Measurements from ENCODE around the gene KIF26B. TPM values are rescaled to one million over a fixed set of nuclear protein-coding genes. Genes with fewer than 3 reads are reported as not detected.

Gene KIF26B
- total and polyA plus RNA-seq, 2 of the 4 experiments (the other 2 are of a cell fraction), result 0.53 to 0.54 TPM

DNA sequence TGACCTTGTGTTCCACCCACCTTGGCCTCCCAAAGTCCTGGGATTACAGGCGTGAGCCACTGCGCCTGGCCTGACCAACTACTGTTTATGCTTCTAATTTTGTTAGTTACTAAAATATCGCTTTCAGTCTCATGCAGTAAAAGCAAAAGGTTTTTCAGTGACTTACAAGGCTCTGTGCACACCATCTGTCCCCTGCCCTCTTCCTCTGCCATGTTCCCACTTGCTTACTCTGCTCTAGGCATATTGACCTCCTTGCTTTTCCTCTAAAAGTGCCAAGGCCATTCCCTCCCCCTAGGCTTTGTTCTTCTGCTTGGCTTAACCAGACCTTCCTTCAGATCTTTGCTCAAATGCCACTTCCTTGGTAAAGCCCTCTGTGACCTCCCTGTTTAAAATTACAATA is 276.9 kb downstream of the KIF26B start:
- WGBS, 2 experiments (ENCODE audit: extremely low coverage in 2 of 2, insufficient read length in 1 of 2), result 100% methylated on average over 1 of the region's 3 CpGs; no CpG with 5 or more reads in 1 of the 2 experiments
- no peaks in the 10 kb centered on the region for H4K20me1 ChIP-seq (ENCODE audit: insufficient read depth, low read length)
- dilution Hi-C loops (cut with HindIII; ENCODE audit: low sequenced_read_pairs, unreplicated experiment), result no loop called here

More for the DNA sequence above, 276.9 kb downstream of the KIF26B start:
- ATAC-seq (ENCODE audit: low read depth) (no peak), DNase-seq (no peak)
- Histone ChIP-seq H3K14ac (replicated peaks; ENCODE audit: low read depth, low read length) (no peak overlapping the region), H3K9me1 (ENCODE audit: insufficient read depth, low read length) (no peaks in the 10 kb centered on the region), H4K91ac (ENCODE audit: insufficient read depth, low read depth, low read length) (no peak overlapping the region), H3K4me3 (ENCODE audit: insufficient read depth, low read depth, low read length) (no peak overlapping the region), H2BK15ac (ENCODE audit: low read depth, low read length) (no peak overlapping the region), H2BK120ac (ENCODE audit: low read depth, low read length) (no peak overlapping the region), H2AK9ac (replicated peaks; ENCODE audit: low read depth, low read length, poor library complexity) (no peak overlapping the region), H2BK5ac (ENCODE audit: low read depth, low read length, poor library complexity, severe bottlenecking) (no peak overlapping the region), H2BK20ac (ENCODE audit: low read depth, low read length) (no peak overlapping the region), H3K4ac (ENCODE audit: low read depth, low read length) (no peak overlapping the region), H2AFZ (replicated peaks; ENCODE audit: low read length, poor library complexity) (no peak overlapping the region), H3K9me3 (ENCODE audit: control insufficient read depth, insufficient read depth, low read length) (no peaks in the 10 kb centered on the region), H3K9ac (ENCODE audit: low read depth, low read length) (no peak overlapping the region), H4K8ac (ENCODE audit: low read depth in 2 of 2, low read length in 2 of 2) (no peak overlapping the region), H3K4me1 (ENCODE audit: control insufficient read depth, insufficient read depth, low read length) (peaks cover 2% of the 10 kb centered on the region; the same call in 1 of the 2 replicates), H3K79me1 (ENCODE audit: low read depth in 1 of 2, low read length in 2 of 2) (no peaks in the 10 kb centered on the region), H3K23ac (ENCODE audit: low read depth, low read length) (no peak overlapping the region), H3K36me3 (ENCODE audit: control insufficient read depth, insufficient read depth, low read length) (peaks cover 3% of the 10 kb centered on the region; the same call in 1 of the 2 replicates), H3K27ac (ENCODE audit: insufficient read depth, low read length) (no peak overlapping the region), H3K27me3 (ENCODE audit: control insufficient read depth, insufficient read depth, low read length) (no peaks in the 10 kb centered on the region; the same call in 1 of the 2 replicates), H4K5ac (ENCODE audit: low read depth, low read length) (no peak overlapping the region), H2AK5ac (ENCODE audit: low read depth, low read length) (no peak overlapping the region), H3K4me2 (ENCODE audit: low read depth, low read length) (no peak overlapping the region), H3K18ac (ENCODE audit: low read depth, low read length) (no peak overlapping the region), H3K56ac (ENCODE audit: extremely low read depth, insufficient read depth, low read length) (no peak overlapping the region)
- TF ChIP-seq, protein P1, sequence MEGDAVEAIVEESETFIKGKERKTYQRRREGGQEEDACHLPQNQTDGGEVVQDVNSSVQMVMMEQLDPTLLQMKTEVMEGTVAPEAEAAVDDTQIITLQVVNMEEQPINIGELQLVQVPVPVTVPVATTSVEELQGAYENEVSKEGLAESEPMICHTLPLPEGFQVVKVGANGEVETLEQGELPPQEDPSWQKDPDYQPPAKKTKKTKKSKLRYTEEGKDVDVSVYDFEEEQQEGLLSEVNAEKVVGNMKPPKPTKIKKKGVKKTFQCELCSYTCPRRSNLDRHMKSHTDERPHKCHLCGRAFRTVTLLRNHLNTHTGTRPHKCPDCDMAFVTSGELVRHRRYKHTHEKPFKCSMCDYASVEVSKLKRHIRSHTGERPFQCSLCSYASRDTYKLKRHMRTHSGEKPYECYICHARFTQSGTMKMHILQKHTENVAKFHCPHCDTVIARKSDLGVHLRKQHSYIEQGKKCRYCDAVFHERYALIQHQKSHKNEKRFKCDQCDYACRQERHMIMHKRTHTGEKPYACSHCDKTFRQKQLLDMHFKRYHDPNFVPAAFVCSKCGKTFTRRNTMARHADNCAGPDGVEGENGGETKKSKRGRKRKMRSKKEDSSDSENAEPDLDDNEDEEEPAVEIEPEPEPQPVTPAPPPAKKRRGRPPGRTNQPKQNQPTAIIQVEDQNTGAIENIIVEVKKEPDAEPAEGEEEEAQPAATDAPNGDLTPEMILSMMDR (conservative IDR thresholded peaks at IDR 0.05; ENCODE audit: low read depth, low read length), result no peak
- no peak for TF ChIP-seq FOS (IDR thresholded peaks at IDR 0.05; ENCODE audit: low read depth, low read length)
- TF ChIP-seq RCOR1 (IDR thresholded peaks at IDR 0.05; ENCODE audit: insufficient replicate concordance, low read length), result no peak
- TF ChIP-seq, protein P2, sequence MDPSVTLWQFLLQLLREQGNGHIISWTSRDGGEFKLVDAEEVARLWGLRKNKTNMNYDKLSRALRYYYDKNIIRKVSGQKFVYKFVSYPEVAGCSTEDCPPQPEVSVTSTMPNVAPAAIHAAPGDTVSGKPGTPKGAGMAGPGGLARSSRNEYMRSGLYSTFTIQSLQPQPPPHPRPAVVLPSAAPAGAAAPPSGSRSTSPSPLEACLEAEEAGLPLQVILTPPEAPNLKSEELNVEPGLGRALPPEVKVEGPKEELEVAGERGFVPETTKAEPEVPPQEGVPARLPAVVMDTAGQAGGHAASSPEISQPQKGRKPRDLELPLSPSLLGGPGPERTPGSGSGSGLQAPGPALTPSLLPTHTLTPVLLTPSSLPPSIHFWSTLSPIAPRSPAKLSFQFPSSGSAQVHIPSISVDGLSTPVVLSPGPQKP (IDR thresholded peaks at IDR 0.05; ENCODE audit: borderline replicate concordance, low read depth, low read length), result no peak
- TF ChIP-seq, protein P3, sequence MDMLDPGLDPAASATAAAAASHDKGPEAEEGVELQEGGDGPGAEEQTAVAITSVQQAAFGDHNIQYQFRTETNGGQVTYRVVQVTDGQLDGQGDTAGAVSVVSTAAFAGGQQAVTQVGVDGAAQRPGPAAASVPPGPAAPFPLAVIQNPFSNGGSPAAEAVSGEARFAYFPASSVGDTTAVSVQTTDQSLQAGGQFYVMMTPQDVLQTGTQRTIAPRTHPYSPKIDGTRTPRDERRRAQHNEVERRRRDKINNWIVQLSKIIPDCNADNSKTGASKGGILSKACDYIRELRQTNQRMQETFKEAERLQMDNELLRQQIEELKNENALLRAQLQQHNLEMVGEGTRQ (IDR thresholded peaks at IDR 0.05; ENCODE audit: low read depth, low read length), result no peak
- TF ChIP-seq MAZ (IDR thresholded peaks at IDR 0.05; ENCODE audit: borderline replicate concordance, low read depth, low read length), result no peak
- no peak for TF ChIP-seq POLR2A (IDR thresholded peaks at IDR 0.05; ENCODE audit: low read depth, low read length)
- TF ChIP-seq NFE2L2 (IDR thresholded peaks at IDR 0.05; ENCODE audit: low read depth, low read length), result no peak
- TF ChIP-seq CEBPB (IDR thresholded peaks at IDR 0.05; ENCODE audit: low read depth, low read length), result no peak
- TF ChIP-seq SMC3 (IDR thresholded peaks at IDR 0.05; ENCODE audit: low read depth, low read length), result no peak
- no peak for TF ChIP-seq RAD21 (IDR thresholded peaks at IDR 0.05; ENCODE audit: low read length)
- no peak for TF ChIP-seq BHLHE40 (IDR thresholded peaks at IDR 0.05; ENCODE audit: low read depth, low read length)
- TF ChIP-seq MXI1 (IDR thresholded peaks at IDR 0.05; ENCODE audit: borderline replicate concordance, low read depth, low read length), result no peak
- TF ChIP-seq MAFK (IDR thresholded peaks at IDR 0.05; ENCODE audit: low read depth, low read length), result no peak
- no peak for TF ChIP-seq RFX5 (IDR thresholded peaks at IDR 0.05; ENCODE audit: low read depth, low read length)
- TF ChIP-seq CHD1 (IDR thresholded peaks at IDR 0.05; ENCODE audit: low read depth, low read length), result no peak
- ChIA-PET CTCF (no interaction called here), POLR2A (ENCODE audit: unreplicated experiment) (no interaction called here)
- intact Hi-C loops (cut with micrococcal nuclease), result no loop called here
- in situ Hi-C loops (cut with MboI; ENCODE audit: low sequenced_read_pairs), result no loop called here
- no TSS peak for BruUV-seq (replicated peaks)

Measured in IMR-90 (cell line).